GM12878 (cell line): Measurements from ENCODE around the gene CASTOR1.

Source experiments
- CEBPB ChIP-seq, 2 experiments: fragments of 150-350 bp in 1 of 2; IDR thresholded peaks; 2 replicates each; pipeline ENCODE4 v1.6.1; 2012 to 2014; ENCODE audit warnings: low read depth in 2 of 2, low read length in 2 of 2, borderline replicate concordance in 1 of 2, inconsistent platforms in 1 of 2
- CHD1 ChIP-seq: IDR thresholded peaks from 2 replicates; pipeline ENCODE4 v1.6.1; 2012; ENCODE audit warnings: low read depth, low read length, improper control_type of control experiment
- CHD2 ChIP-seq: IDR thresholded peaks from 2 replicates; pipeline ENCODE4 v1.6.1; 2011; ENCODE audit warnings: low read depth, low read length, improper control_type of control experiment, borderline replicate concordance
- CREB1 ChIP-seq: IDR thresholded peaks from 2 replicates; pipeline ENCODE4 v1.6.1; 2012; ENCODE audit warnings: low read depth, mild to moderate bottlenecking, inconsistent platforms
- CTCF ChIP-seq, 3 experiments: IDR thresholded peaks in 2 of 3; conservative IDR thresholded peaks in 1 of 3; 2 replicates each; pipeline ENCODE4 v1.5.1; 2011; ENCODE audit warnings: low read depth in 3 of 3, low read length in 3 of 3, mild to moderate bottlenecking in 3 of 3, control low read depth in 2 of 3, moderate library complexity in 2 of 3, inconsistent platforms in 1 of 3, mixed read lengths in 1 of 3; ENCODE audit not compliant: control insufficient read depth in 2 of 3, insufficient read depth in 1 of 3; ENCODE audit errors: extremely low read depth in 1 of 3
- EGR1 ChIP-seq, 2 experiments: IDR thresholded peaks; 1 replicate in 1 of 2; 2 replicates in 1 of 2; pipeline ENCODE4 v1.6.1; 2011 to 2012; ENCODE audit warnings: low read depth in 2 of 2, low read length in 2 of 2, borderline replicate concordance in 1 of 2, mild to moderate bottlenecking in 1 of 2, moderate library complexity in 1 of 2
- EZH2 ChIP-seq: IDR thresholded peaks from 2 replicates; pipeline ENCODE4 v1.6.1; 2012; ENCODE audit warnings: low read depth, mild to moderate bottlenecking, control low read depth, inconsistent platforms, low read length, borderline replicate concordance; ENCODE audit not compliant: control insufficient read depth
- PML ChIP-seq: IDR thresholded peaks from 2 replicates; pipeline ENCODE4 v1.6.1; 2012; ENCODE audit warnings: low read length, inconsistent platforms
- POLR2A ChIP-seq: IDR thresholded peaks from 2 replicates; pipeline ENCODE4 v1.6.1; 2011; ENCODE audit warnings: low read depth, mild to moderate bottlenecking, low read length
- SREBF2 ChIP-seq: IDR thresholded peaks from 2 replicates; pipeline ENCODE4 v1.6.1; 2012; ENCODE audit warnings: mild to moderate bottlenecking, low read length
- ZNF384 ChIP-seq: IDR thresholded peaks from 2 replicates; pipeline ENCODE4 v1.6.1; 2012; ENCODE audit warnings: low read depth, mild to moderate bottlenecking, low read length, improper control_type of control experiment, borderline replicate concordance
- ZZZ3 ChIP-seq: IDR thresholded peaks from 2 replicates; pipeline ENCODE4 v1.6.1; 2011; ENCODE audit warnings: low read depth; ENCODE audit not compliant: control insufficient read depth, insufficient read length
- TF ChIP-seq, protein P1 (sequence below): fragments of 450-650 bp; formaldehyde crosslinking; IDR thresholded peaks from 2 replicates; pipeline ENCODE4 v1.4.0; 2020; ENCODE audit warnings: mild to moderate bottlenecking, moderate library complexity
- TF ChIP-seq, protein P2 (sequence below): IDR thresholded peaks from 2 replicates; pipeline ENCODE4 v1.6.1; 2012; ENCODE audit warnings: improper control_type of control experiment, low read depth, low read length; ENCODE audit not compliant: insufficient replicate concordance

DNA sequence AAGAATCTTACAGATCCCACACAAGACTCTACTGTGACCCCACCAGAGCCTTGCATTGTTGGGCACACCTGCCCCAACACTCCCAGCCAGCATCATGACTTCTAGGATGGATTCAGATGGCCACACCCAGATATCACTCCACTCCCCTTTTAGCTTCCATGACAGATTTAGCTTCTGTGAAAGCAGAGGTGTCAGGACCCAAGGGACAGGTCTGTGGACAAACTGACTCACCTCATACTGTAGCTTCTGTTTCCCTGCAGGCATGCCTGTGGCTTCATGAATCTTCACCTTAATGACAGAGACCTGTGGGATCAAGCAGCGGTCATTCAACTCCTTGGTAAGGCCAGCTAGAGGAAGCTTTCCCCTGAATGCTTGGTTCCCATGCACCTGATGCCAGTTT, 45.9 kb upstream of the CASTOR1 start:
- no peak for TF ChIP-seq EZH2
- TF ChIP-seq, protein P1, sequence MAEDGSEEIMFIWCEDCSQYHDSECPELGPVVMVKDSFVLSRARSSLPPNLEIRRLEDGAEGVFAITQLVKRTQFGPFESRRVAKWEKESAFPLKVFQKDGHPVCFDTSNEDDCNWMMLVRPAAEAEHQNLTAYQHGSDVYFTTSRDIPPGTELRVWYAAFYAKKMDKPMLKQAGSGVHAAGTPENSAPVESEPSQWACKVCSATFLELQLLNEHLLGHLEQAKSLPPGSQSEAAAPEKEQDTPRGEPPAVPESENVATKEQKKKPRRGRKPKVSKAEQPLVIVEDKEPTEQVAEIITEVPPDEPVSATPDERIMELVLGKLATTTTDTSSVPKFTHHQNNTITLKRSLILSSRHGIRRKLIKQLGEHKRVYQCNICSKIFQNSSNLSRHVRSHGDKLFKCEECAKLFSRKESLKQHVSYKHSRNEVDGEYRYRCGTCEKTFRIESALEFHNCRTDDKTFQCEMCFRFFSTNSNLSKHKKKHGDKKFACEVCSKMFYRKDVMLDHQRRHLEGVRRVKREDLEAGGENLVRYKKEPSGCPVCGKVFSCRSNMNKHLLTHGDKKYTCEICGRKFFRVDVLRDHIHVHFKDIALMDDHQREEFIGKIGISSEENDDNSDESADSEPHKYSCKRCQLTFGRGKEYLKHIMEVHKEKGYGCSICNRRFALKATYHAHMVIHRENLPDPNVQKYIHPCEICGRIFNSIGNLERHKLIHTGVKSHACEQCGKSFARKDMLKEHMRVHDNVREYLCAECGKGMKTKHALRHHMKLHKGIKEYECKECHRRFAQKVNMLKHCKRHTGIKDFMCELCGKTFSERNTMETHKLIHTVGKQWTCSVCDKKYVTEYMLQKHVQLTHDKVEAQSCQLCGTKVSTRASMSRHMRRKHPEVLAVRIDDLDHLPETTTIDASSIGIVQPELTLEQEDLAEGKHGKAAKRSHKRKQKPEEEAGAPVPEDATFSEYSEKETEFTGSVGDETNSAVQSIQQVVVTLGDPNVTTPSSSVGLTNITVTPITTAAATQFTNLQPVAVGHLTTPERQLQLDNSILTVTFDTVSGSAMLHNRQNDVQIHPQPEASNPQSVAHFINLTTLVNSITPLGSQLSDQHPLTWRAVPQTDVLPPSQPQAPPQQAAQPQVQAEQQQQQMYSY (CRISPR knock-in tag), result no peak
- TF ChIP-seq POLR2A, result no peak
- no peak for TF ChIP-seq ZZZ3
- no peak for TF ChIP-seq PML
- TF ChIP-seq ZNF384, result no peak
- TF ChIP-seq, protein P2, sequence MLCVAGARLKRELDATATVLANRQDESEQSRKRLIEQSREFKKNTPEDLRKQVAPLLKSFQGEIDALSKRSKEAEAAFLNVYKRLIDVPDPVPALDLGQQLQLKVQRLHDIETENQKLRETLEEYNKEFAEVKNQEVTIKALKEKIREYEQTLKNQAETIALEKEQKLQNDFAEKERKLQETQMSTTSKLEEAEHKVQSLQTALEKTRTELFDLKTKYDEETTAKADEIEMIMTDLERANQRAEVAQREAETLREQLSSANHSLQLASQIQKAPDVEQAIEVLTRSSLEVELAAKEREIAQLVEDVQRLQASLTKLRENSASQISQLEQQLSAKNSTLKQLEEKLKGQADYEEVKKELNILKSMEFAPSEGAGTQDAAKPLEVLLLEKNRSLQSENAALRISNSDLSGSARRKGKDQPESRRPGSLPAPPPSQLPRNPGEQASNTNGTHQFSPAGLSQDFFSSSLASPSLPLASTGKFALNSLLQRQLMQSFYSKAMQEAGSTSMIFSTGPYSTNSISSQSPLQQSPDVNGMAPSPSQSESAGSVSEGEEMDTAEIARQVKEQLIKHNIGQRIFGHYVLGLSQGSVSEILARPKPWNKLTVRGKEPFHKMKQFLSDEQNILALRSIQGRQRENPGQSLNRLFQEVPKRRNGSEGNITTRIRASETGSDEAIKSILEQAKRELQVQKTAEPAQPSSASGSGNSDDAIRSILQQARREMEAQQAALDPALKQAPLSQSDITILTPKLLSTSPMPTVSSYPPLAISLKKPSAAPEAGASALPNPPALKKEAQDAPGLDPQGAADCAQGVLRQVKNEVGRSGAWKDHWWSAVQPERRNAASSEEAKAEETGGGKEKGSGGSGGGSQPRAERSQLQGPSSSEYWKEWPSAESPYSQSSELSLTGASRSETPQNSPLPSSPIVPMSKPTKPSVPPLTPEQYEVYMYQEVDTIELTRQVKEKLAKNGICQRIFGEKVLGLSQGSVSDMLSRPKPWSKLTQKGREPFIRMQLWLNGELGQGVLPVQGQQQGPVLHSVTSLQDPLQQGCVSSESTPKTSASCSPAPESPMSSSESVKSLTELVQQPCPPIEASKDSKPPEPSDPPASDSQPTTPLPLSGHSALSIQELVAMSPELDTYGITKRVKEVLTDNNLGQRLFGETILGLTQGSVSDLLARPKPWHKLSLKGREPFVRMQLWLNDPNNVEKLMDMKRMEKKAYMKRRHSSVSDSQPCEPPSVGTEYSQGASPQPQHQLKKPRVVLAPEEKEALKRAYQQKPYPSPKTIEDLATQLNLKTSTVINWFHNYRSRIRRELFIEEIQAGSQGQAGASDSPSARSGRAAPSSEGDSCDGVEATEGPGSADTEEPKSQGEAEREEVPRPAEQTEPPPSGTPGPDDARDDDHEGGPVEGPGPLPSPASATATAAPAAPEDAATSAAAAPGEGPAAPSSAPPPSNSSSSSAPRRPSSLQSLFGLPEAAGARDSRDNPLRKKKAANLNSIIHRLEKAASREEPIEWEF, result no peak
- no peak for TF ChIP-seq SREBF2
- no peak for TF ChIP-seq EGR1 (IDR thresholded peaks at IDR 0.05; ENCODE audit: borderline replicate concordance in 1 of 2, low read depth in 2 of 2, low read length in 2 of 2)
- TF ChIP-seq CHD2, result no peak
- TF ChIP-seq CTCF (IDR thresholded peaks at IDR 0.05 in 2 of 3, conservative IDR thresholded peaks at IDR 0.05 in 1 of 3; ENCODE audit: control insufficient read depth in 2 of 3, extremely low read depth in 1 of 3, insufficient read depth in 1 of 3, low read depth in 3 of 3, low read length in 3 of 3), result no peak
- TF ChIP-seq CREB1, result no peak
- TF ChIP-seq CHD1, result no peak
- no peak for TF ChIP-seq CEBPB (IDR thresholded peaks at IDR 0.05; ENCODE audit: borderline replicate concordance in 1 of 2, low read depth in 2 of 2, low read length in 2 of 2)
